Activated CD4-positive, alpha-beta T cell treated with anti-CD3 and anti-CD28 coated beads, Interleukin-2, amount 50 U/mL, for 1 hour (primary cell): Measurements from ENCODE around the gene NECAP2.
"Not testable (repeated sequence)": the region's sequence is repeated elsewhere in the genome, so short reads cannot be mapped to it uniquely, and the experiment has no call there.

Experiments used
- DNase-seq: peaks from one replicate; pipeline ENCODE4 v3.0.0-alpha.2; 2020

NECAP2 gene

GRCh38 chr1:16433030-16433429 lies 7.5 kb upstream of the NECAP2 start:
- no peak for DNase-seq

DNA sequence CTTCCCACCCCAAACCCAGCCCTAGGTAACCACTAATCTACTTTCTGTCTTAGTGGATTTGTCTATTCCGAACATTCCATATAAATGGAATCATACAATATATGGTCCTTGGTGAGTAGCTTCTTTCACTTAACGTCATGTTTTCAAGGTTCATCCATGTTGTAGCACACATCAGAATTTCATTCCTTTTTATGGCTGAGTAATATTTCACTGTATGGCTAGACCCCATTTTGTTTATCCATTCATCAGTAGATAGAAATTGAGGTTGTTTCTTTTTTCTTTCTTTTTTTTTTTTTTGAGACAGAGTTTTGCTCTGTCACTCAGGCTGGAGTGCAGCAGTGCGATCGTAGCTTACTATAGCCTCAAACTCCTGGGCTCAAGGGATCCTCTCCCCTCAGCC lies 6.5 kb upstream of the NECAP2 start:
- DNase-seq: no peak

GRCh38 chr1:16434501-16434900 lies 6.0 kb upstream of the NECAP2 start:
- no peak for DNase-seq

DNA sequence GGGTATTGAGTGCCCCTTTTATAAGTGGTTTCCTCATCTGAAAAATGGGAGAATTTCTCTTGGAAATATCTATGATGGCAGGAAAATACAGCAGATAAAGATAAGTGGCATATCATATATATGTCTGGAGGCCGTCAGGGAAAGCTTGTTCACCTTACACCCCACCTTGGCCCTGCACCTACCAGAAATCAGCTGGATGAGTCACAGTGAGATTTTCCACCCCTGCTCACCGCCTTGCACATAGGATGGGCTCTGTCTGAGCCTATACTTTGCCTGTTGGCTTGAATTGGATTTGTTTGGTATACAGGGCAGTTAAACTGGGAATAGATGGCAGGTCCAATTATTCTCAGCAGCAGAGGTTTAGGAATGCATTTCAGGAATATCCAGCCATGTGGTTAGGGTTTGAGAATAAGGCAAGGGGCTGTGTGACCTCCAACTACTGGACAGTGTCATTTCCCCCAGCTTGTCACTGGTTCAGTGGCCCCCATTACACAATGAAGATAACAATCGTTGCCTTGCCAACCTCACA lies 3.5 kb upstream of the NECAP2 start, which contains the start of gene SPATA21:
Gene SPATA21, minus strand, starts transcription at position 479 of the 529 bp plus-strand sequence. CDS start 6,053 bp downstream, outside the sequence.
- DNase-seq: no peak

DNA sequence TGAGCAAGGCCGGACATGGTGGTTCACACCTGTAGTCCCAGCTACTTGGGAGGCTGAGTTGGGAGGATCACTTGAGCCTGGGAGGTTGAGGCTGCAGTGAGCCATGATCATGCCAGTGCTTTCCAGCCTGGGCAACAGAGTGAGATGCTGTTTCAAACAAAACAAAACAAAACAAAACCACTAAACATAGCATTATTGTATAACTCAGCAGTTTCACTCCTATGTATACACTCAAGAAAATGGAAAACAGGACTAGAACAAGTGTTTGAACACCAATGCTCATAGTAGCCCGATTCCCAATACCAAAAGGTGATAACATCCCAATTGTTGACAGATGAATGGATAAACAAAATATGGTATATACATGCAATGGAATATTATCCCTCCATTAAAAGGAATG lies 2.0 kb upstream of the NECAP2 start:
- DNase-seq: no peak

GRCh38 chr1:16438924-16439323 lies 1.6 kb upstream of the NECAP2 start:
- no peak for DNase-seq

DNA sequence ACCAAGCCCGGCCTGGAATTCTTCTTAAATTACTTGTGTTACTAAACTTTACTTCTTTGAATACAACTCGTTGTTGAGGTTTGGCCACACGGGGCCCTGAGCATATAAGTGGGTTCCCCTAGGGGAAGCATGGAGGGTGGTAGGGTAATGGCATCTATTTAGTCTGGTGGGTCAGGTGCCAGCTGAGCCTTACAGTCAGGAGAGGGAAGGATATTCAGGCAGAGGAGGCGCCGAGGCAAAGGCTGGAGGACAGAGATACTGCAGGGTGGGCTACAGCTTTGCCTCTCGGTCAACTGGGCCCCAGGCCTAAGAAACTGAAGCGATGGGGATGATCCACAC lies 424 bp upstream of the NECAP2 start:
- no peak for DNase-seq

GRCh38 chr1:16441282-16441665 lies 750 bp downstream of the NECAP2 start:
- DNase-seq: no peak

DNA sequence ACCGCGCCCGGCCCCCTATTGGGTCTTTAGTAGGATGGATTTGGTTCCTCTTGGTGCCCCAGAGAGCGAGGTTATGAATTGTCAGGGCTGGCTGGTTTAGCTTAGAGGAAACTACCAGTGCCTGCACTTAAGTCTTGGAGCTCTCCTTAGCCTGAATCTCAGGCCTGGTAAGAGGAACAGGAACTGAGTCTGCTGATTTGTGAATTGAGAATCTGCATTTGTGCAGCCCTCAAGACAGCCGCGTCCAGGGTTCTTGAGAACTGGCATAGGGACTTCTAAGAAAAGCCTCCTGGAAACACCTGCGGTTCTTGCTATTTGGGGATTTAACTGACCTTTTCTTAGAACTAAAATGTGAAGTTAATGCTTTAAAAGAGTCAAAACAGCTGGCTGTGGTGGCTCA lies 1.7 kb downstream of the NECAP2 start:
- DNase-seq: no peak

DNA sequence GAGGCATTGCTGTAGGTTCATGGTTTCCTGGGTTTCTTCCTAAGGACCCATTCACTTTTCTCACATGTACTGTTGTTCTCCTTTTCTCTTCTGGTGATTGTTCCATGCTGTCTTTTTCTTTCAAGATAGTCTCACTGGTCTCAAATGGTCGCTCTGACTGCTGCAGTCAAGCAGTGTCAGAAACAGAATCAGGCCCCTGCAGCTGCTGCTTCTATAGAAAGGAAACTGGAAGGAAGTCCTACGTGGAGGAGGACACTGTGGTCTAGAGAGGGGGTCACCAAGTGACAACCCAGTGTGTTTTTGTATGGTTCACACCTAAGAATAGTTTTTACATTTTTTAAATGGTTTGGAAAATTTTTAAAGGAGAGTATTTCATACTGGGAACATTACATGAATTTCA lies 2.4 kb downstream of the NECAP2 start:
- no peak for DNase-seq

DNA sequence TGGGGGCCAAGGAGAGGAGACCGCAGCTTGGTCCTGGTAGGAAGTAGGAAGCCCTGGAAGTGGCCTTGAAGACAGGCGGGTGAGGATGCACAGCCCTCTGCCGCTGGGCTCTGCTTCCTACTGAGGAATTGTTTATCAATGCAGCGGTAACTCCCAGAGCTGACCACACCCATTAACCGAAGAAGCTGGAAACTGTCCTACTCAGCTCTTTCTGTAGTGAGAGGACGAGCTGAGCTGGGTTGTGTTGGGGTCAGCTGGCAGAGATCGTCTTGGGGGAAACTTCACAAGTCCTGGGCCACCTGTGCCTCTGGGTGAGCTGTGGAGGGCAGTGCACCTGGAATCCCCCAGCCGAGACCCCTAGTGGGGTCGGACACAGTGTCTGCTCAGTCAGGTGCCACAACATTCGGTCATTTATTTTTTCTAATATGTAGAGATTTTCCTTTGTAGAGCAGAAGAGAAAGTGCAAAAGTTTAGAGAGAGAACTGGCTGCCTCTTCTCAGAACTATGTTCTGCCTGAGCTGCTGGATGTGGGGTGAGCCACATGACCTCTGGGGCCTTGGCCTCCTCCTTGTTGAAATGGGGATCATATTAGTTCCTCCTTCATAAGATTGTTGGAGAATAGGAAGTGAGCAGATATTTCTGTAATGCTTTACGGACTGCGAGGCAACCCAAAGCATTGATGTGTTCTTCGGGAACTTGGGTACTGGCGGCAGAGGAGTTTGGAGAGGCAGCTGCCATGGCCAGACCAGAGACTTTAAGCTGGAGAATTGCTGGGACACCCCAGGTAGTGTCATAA lies 3.6 kb downstream of the NECAP2 start:
- DNase-seq: no peak

DNA sequence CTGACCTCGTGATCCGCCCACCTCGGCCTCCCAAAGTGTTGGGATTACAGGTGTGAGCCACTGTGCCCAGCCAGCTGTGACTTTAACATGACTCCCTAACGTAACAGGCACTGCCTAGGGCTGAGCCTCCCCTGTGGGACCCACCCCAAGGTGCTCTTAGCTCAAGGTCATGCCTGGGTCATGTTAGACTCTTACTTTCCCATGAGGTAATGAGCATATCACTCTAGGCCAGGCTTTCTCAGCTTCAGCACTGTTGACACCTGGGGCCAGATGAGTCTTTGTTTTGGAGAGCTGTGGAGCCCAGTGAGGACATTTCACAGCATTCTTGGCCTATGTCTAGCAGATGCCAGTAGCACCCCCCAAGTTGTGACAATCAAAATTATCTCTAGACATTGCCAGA lies 4.5 kb downstream of the NECAP2 start:
- no peak for DNase-seq

DNA sequence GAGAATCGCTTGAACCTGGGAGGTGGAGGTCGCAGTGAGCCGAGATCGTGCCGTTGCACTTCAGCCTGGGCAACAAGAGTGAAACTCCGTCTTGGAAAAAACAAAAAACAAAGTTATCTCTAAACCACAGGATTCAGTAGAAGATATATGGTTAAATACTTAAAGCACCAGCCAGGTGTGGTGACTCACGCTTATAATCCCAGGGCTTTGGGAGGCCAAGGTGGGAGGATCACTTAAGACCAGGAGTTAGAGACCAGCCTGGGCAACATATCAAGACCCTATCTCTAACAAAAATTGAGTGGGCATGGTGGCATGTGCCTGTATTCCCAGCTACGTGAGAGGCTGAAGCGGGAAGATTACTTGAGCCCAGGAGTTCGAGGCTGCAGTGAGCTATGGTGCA lies 5.6 kb downstream of the NECAP2 start:
- no peak for DNase-seq

DNA sequence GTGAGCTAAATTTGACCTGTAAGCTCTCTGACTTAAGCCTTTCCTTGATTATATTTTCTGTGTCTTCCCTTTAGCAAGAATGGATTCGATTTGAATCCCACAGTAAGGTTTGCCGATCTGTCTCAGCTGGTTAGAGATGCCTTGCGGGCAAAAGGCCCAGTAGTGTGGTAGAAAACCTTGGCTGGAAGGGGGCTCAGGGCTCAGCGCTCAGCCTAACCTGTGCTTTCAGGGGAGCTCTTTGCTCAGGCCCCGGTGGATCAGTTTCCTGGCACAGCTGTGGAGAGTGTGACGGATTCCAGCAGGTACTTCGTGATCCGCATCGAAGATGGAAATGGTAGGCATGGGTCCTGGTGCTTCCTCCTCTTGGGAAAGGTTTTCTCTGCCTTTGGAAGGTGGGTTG lies 7.1 kb downstream of the NECAP2 start:
- DNase-seq: no peak

DNA sequence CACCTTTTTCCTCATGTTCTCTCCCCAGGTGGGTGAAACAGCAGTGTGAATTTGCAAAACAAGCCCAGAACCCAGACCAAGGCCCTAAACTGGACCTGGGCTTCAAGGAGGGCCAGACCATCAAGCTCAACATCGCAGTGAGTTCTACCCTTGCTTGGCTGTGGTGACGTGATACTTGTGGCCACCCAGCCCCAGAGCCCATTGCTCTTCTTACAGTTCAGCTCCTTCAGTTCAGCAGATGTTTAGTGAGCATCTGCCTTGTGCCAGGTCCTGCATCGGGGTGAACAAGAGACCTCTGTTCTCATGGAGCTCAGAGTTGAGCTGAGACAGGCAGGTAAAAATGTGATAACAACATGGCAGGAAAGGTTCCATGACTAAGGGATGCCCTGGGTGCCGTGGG lies 8.5 kb downstream of the NECAP2 start:
- no peak for DNase-seq

GRCh38 chr1:16449666-16450065 lies 9.1 kb downstream of the NECAP2 start:
- DNase-seq: no peak

DNA sequence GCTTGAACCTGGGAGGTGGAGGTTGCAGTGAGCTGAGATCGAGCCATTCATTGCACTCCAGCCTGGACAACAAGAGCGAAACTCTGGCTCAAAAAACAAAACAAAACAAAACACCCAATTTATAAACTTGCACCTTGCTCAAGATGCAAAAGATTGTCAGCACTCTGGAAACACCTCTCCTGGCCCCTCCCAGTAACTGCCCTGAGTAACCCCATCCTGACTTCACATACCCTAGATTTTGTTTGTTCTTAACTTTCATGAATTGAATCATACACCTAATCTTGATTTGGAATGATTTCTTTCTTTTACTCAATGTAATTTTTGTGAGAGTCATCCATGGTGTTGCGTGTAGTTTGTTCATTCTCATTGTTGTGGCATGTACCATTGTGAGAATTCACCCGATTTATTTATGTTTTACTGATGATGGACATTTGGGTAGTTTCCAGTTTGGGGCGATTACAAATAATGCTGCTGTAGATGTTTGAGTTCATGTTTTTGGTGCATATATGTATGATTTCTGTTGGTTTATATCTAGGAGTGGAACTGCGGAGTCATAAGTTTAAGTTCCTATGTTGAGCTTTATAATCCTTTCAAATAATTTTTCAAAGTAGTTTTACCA lies 10.4 kb downstream of the NECAP2 start:
- DNase-seq: no peak

DNA sequence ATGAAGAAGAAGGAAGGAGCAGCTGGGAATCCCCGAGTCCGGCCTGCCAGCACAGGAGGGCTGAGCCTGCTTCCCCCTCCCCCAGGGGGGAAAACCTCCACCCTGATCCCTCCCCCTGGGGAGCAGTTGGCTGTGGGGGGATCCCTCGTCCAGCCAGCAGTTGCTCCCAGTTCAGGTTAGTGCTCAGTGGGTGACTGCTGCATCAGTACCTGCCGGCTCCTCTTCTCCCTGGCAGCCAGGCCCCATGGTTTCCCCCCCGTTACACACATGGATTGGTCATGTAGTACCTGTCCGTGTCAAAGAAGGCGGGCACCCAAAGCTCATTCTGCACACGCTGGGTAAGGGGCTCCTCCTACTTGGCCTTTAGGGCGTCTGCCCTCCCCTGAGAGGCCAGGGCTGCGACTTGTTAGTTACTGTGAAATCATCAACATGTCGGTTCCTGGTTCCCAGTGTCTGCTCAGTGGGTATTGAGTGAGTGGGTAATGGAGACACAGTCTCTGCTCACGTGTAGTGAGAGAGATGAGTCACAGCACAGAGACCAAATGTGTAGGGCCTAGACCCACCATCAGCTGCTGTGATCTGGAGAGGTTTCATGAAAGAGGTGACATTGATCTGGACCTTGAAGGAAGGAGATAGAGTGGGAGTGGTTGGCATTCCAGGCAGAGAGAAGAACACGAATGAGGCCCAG lies 11.5 kb downstream of the NECAP2 start:
- no peak for DNase-seq

DNA sequence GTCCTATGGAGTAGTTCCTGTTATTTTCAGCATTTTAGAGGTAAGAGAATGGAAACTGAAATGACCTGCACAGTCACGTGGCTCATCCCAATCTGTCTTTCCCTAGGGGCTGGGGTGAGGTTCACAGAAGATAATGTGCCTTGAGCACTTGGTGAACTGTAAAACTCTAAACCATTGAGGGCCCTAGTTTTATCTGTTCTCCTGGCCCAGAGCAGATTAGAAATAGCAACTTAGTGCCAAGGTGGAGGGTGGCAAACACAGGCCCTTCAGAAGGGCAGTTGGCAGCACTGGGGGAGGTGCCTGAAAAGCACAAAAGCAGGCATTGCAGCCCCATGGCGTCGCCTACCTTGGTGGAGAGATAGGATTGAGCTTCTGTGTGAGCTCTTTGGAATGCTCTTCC lies 14.4 kb downstream of the NECAP2 start:
- DNase-seq: not testable (repeated sequence)

GRCh38 chr1:16456151-16456550 lies 15.6 kb downstream of the NECAP2 start:
- DNase-seq: not testable (repeated sequence)

GRCh38 chr1:16458831-16459230 lies 18.3 kb downstream of the NECAP2 start:
- no peak for DNase-seq

GRCh38 chr1:16459352-16459925 lies 18.9 kb downstream of the NECAP2 start:
- DNase-seq: no peak

DNA sequence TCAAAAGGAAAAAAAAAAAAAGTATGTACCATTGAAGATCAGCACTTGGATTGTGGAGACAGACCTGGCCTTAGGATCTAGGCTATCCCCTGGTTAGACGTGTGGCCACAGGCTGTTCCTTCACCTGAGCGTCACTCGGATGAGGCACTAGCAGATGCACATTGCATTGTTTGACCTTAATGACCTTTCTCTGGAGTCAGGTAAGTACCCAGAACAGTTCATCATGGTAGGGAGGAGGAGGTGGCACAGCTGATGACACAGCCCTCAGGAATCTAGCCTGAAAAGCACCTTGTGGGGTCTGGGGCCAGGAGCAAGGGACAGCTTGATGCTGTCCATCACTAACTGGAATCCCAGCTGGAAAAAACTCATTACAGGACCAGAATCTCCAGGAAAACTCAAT lies 21.2 kb downstream of the NECAP2 start:
- DNase-seq: no peak
